Progenitor cell of endocrine pancreas (in vitro differentiated cells): ENCODE results near the gene LRRK2. TPM values are rescaled to one million over a fixed set of nuclear protein-coding genes. Genes with fewer than 3 reads are reported as not detected.
"Not testable (repeated sequence)": the region's sequence is repeated elsewhere in the genome, so short reads cannot be mapped to it uniquely, and the experiment has no call there.

Experiments
- DNase-seq: peaks from one replicate; pipeline ENCODE4 v3.0.0; 2021; ENCODE audit warnings: low spot score; ENCODE audit not compliant: unreplicated experiment
- H3K27ac Mint-ChIP-seq: 2 replicates; pipeline ENCODE4 v1.8.0; 2021; ENCODE audit warnings: mild to moderate bottlenecking, moderate library complexity, mixed read lengths
- H3K27me3 Mint-ChIP-seq: 2 replicates; pipeline ENCODE4 v1.8.0; 2021; ENCODE audit warnings: mixed read lengths
- H3K36me3 Mint-ChIP-seq: 2 replicates; pipeline ENCODE4 v1.8.0; 2022; ENCODE audit warnings: mixed read lengths; ENCODE audit not compliant: insufficient read depth
- H3K4me1 Mint-ChIP-seq: 2 replicates; pipeline ENCODE4 v1.8.0; 2021; ENCODE audit warnings: low read depth, mixed read lengths
- H3K4me3 Mint-ChIP-seq: 2 replicates; pipeline ENCODE4 v1.8.0; 2021; ENCODE audit warnings: low read depth, mild to moderate bottlenecking, moderate library complexity, mixed read lengths
- H3K9me3 Mint-ChIP-seq: 2 replicates; pipeline ENCODE4 v1.8.0; 2021; ENCODE audit warnings: low read depth, mixed read lengths
- CTCF ChIP-seq: fragments of 200-600 bp; sonication (generic); IDR thresholded peaks from one replicate; pipeline ENCODE4 v1.5.0; 2021; ENCODE audit warnings: antibody characterized with exemption, mild to moderate bottlenecking; ENCODE audit not compliant: unreplicated experiment
- total RNA-seq: library from RNA; stranded (reverse); gene quantifications from 2 replicates; pipeline ENCODE4 v1.2.1, GENCODE V29; 2021

LRRK2 gene
- total RNA-seq, 1 donor from 2014 or later = 0.72 TPM

GRCh38 chr12:40238979-40239378, 14.2 kb downstream of the LRRK2 start:
- H3K36me3 Mint-ChIP-seq = no peaks in the 10 kb centered on the region
- no peak overlapping the region for H3K4me3 Mint-ChIP-seq
- no peak overlapping the region for H3K27ac Mint-ChIP-seq
- H3K4me1 Mint-ChIP-seq = peaks cover 14% of the 10 kb centered on the region
- no peaks in the 10 kb centered on the region for H3K27me3 Mint-ChIP-seq
- no peaks in the 10 kb centered on the region for H3K9me3 Mint-ChIP-seq
- no peak for TF ChIP-seq CTCF
- DNase-seq = no peak

GRCh38 chr12:40240779-40241178, 16.0 kb downstream of the LRRK2 start:
- Mint-ChIP-seq H3K27me3 (no peaks in the 10 kb centered on the region), H3K4me3 (no peak overlapping the region), H3K4me1 (peaks cover 14% of the 10 kb centered on the region), H3K27ac (no peak overlapping the region), H3K36me3 (no peaks in the 10 kb centered on the region), H3K9me3 (no peaks in the 10 kb centered on the region)
- DNase-seq = no peak
- no peak for TF ChIP-seq CTCF

GRCh38 chr12:40241741-40242140, 16.9 kb downstream of the LRRK2 start:
- no peak for TF ChIP-seq CTCF
- H3K27ac Mint-ChIP-seq = no peak overlapping the region
- no peaks in the 10 kb centered on the region for H3K9me3 Mint-ChIP-seq
- peaks cover 14% of the 10 kb centered on the region for H3K4me1 Mint-ChIP-seq
- H3K36me3 Mint-ChIP-seq = no peaks in the 10 kb centered on the region
- H3K27me3 Mint-ChIP-seq = no peaks in the 10 kb centered on the region
- H3K4me3 Mint-ChIP-seq = no peak overlapping the region
- no peak for DNase-seq

- not testable (repeated sequence) for H3K36me3 Mint-ChIP-seq, DNase-seq, H3K27me3 Mint-ChIP-seq, H3K4me3 Mint-ChIP-seq, H3K27ac Mint-ChIP-seq, H3K9me3 Mint-ChIP-seq, H3K4me1 Mint-ChIP-seq
These were observed 19.8 kb downstream of the LRRK2 start for GRCh38 chr12:40244526-40245156.

- no peak for DNase-seq
- TF ChIP-seq CTCF = no peak
- Mint-ChIP-seq H3K9me3 (peaks cover 4% of the 10 kb centered on the region), H3K4me3 (no peak overlapping the region), H3K27me3 (no peaks in the 10 kb centered on the region), H3K36me3 (no peaks in the 10 kb centered on the region), H3K27ac (no peak overlapping the region), H3K4me1 (no peaks in the 10 kb centered on the region)
These were observed 23.2 kb downstream of the LRRK2 start for GRCh38 chr12:40248034-40248433.

- Mint-ChIP-seq H3K4me1 (no peaks in the 10 kb centered on the region), H3K36me3 (no peaks in the 10 kb centered on the region), H3K4me3 (no peak overlapping the region), H3K27ac (no peak overlapping the region), H3K27me3 (no peaks in the 10 kb centered on the region), H3K9me3 (peaks cover 4% of the 10 kb centered on the region)
- no peak for DNase-seq
- TF ChIP-seq CTCF = no peak
These were observed 23.9 kb downstream of the LRRK2 start for GRCh38 chr12:40248585-40249297.

- not testable (repeated sequence) for H3K27me3 Mint-ChIP-seq, H3K36me3 Mint-ChIP-seq, H3K4me3 Mint-ChIP-seq
These were observed 25.9 kb downstream of the LRRK2 start for GRCh38 chr12:40250652-40251051.

More at GRCh38 chr12:40250652-40251051, 25.9 kb downstream of the LRRK2 start:
- not testable (repeated sequence) for H3K4me1 Mint-ChIP-seq, DNase-seq, H3K27ac Mint-ChIP-seq, H3K9me3 Mint-ChIP-seq
